Stimulated activated CD4-positive, alpha-beta T cell treated with anti-CD3 and anti-CD28 coated beads, TNF-alpha, amount 100 ng/mL, for 48 hours (primary cell): ENCODE measurements around the gene AKAP12.
"Not testable (repeated sequence)": the region's sequence is repeated elsewhere in the genome, so short reads cannot be mapped to it uniquely, and the experiment has no call there.

Experiments
- DNase-seq, 3 donors: peaks; one replicate each; pipeline ENCODE4 v3.0.0-alpha.2; 2020; ENCODE audit warnings: low read depth in 3 of 3

Gene AKAP12

DNA sequence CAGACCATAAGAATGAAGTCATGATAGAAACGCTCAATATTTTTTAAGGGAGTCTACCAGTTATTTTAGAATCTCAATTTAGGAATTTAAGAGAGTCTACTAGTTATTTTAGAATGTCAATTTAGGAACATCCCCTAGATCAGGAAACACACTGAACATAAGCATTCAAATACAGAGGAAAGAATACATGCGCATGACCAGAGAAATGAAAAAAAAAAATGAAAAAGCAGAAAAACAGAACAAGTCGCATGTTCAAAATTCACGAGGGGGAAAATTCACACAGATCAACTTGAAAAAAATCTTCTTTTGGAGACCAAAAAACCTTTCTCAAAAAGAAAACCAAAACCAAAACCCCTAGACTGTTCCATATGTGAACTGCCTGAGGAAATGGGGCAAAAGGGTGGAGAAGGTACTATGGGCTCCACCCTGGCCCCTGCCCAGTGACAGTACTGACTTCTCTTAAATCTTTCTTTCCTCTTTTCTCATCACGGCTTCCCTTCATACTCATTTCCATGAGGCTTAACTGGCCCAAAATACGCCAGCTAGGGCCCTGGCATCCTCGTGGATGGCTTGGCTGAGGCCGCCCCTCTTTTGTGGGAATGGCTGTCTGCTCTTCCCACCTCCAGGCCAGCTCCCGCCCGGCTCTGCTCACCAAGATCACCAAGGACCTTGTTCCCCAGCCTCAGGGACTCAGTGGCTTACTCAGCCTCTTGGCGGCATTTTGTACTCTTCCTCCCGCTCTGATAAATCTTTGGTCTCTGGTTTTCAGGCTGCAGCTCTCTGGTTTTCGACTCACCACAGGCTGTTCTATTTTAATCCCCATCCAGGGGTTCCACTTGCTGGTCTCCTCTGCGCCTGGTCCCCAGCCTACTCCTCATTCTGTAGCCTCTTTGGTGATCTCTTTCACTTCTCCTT is 140.4 kb downstream of the AKAP12 start:
- DNase-seq, result no peak

GRCh38 chr6:151380848-151381205 is 141.1 kb downstream of the AKAP12 start:
- DNase-seq, result no peak

GRCh38 chr6:151381722-151382121 is 142.0 kb downstream of the AKAP12 start:
- no peak for DNase-seq

GRCh38 chr6:151382631-151383030 is 142.9 kb downstream of the AKAP12 start:
- DNase-seq, result not testable (repeated sequence)

DNA sequence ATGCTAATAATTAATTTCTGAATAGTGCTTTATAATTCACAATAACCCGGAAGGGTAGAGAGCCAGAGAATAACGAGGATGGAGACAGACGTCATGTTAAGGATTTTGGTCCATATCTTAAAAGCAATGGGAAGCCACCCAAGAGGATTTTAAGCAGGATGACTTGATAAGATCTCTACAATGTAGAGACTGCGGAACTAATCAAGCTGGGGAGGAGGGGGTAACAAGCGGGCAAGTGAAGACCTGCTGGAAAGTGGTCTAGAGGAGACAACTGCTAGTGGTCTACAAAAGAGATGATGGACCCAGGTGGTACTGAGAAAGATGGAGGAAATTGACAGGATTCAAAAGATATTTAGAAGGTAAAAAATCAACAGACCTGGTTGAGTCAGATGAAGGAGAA is 144.4 kb downstream of the AKAP12 start:
- DNase-seq, result no peak

DNA sequence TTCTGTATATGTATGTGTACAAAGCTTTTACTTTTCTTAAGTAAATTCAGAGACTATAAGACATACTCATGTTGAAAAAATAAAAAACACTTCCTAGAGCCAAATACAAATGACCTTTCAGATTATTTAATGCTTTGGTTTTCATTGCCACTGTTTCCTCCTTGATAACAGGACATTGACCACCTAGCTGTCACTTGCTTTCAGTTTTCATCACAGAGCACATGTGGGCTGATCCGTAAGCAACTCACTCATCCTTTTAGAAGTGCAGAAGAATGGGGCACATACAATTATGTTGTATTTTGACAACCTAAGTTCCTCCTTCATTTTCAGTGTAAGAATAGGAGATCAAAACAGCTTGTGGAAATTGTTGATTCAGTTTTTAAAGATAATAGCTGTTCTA is 145.4 kb downstream of the AKAP12 start:
- DNase-seq, result no peak

DNA sequence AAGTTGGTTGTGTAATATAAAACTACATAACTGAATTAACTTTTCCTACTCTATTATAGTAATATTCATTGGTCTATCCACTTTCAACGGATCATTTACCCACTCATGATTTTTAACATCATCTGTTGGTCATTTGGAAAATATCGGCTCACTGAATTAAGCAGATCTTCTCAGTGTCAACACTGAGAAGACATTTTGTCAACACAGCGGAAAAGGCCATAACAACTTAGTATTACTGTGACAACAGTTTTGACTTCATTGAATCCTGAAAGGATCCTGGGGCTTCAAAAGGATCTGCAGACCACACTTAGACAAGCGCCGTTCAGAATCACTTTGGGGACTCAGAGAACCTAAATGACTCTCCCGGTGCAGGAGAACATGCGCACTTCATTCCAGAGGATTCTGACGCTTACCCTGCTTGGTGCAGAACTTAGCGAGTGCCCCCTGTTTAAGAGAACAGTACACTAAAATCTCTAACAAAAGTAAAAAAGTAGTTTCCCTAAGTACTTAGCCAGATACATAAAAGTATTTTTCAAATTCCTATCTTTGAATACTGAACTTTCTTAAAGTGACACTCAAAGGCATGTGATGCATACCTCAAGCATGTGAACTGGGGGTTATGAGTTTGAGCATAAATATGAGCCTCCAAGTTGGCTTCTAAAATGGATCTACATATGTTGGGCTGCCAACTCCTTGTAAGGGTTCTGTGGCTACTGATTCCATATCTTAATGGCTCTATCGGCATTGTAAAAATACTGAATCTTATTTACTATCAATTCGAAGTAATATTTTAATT is 147.6 kb downstream of the AKAP12 start:
- no peak for DNase-seq

DNA sequence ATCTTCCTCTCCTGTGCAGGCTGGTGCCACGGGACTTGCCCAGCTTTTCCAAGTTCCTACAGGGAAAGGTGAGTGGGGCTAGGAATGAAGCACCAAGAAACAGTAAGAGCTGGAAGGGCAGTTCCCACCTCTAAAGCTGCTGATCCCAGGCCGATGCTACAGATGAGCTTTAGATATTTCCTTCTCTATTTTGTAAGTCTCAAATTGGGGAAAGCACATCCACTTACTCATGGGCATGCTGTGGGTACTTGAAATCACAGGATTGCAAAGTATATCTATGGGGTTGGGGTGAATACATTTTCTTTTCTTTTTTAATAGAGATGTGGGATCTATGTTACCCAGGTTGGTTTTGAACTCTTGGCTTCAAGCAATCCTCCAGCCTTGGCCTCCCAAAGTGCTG is 148.5 kb downstream of the AKAP12 start:
- DNase-seq, result no peak

- no peak for DNase-seq
Observed at GRCh38 chr6:151388997-151389617, 149.3 kb downstream of the AKAP12 start.

DNA sequence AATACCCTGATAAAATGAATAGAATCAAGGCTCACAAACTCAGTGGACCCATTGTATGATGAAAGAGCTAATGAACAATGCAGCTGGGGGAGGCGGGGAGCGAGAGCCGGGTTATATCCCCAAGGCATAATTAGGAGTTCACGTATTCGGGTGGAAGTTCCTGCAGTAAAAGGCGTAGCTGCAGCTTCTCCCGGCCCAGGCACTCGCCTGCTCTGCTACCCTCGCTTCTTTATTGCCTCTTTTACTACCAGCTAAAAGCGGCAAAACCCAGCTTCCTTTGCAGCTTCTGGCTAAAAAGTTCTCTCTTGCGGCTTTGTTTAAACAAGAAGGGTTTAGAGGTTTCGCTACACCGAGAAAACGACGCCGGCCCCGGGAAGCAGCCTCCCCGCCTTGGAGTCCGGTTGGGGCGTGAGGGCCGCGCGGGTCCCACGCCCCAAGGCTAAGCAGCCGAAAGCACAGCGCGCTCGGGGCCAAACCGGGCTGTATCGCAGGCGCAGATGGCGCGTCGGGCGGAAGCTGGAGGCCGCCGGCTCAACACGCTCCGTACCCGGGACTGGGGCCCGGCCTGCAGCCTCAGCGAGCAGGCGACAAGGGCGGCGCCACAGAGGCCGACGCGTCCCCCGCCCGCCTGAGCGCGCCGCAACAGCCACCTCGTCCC is 150.0 kb downstream of the AKAP12 start:
- DNase-seq, result no peak

GRCh38 chr6:151390276-151390850 is 150.6 kb downstream of the AKAP12 start:
- peak; percentile 94 to 97 (median 95) for DNase-seq

DNA sequence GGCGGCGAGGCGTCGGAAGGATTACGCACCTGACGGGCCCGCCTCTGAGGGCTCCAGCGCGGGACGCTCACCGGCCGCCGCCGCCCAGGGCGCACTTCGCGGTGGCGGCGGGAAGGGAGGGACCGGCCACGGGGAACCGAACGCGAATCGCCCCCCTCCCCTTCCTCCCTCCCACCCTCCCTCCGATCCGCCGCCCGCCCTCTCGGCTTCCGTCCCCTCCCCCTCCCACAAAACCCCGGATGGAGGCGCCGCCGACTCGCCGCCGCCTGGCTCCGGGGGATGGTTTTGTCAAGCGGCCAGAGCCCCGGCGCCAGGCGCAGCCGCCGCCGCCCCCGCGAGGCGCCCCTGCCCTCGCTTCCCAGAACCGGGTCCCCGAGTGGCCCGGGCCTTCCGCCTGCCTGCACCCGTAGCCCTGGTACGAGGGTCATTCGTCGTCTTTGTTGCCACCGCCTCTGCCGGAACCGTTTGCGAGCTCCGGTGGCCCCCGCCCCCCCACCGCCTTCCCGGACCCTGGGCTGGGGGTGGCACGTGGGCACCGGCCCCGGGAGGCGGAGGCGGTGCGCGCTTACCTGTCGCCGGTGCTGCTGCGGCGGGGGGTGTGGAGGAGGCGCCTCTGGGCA is 151.2 kb downstream of the AKAP12 start:
- DNase-seq, result peak; percentile 54 to 75 (median 65)

DNA sequence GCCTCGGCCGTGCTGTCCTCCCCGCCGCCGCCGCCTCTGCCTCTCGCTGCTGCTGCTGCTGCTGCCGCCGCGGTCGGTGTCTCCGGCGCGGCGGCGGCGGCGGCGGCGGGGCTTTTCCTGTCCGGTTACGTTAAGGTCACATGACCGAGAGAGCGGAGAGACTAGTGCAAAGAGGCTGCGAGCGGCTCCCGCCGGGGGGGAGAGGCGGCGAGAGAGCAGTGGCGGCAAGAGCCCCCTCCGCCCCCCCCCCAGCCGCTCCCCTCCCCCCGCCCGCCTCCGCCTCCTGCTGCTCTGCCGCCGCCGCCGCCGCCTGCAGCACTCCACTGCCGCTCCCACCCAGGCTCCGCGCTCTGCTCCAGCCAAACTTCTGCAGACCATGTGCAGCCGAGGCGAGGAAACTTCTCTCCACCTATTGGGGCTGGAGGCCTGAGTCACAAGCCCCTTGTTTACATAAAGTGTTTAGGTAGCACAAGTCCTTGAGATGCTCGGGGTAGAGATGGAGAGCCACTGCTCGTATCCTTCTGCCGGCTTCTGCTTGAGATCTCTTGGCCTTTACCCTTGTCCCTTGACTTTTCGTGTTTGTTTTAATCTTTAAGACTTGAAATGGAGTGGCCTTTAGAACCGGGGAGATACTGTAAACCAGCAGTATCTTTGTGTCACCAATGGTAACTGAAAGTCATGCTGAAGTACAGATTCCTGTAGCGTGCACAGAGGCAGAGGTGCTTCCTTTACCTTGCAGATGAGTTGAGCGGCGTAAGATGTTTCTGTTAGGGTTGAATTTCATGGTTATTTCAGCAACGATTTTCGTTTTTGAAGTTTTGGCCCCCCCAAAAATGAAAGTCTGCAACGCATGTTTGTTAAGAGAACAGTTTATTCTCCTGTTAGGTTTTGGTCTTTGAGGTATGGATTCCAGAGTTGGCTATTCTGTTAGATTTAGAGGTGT is 152.0 kb downstream of the AKAP12 start, which contains the start of gene ZBTB2:
ZBTB2 (minus strand) TSS at position 89 of the 943 bp plus-strand sequence. CDS start 17,922 bp downstream, outside the sequence.
- DNase-seq, result peak; percentile 24 to 52 (median 36)

DNA sequence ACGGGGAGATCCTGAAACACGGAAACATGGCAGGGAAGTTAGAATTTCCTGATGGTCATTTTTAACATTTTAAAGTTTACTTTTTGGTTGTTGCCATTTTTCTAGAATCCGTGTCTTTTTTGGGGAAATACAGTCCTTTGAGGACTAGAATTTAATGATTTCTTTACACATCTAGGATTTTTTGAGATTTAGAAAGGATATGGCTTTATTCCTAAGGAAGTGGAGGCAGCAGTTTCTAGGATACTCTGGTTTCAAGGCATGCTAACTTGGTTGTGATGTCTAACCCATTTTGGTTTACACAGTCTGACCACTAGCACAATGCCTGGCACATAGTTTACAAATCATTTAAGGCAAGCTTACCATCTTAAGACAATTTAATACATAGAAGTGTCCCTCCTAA is 152.7 kb downstream of the AKAP12 start:
- no peak for DNase-seq

DNA sequence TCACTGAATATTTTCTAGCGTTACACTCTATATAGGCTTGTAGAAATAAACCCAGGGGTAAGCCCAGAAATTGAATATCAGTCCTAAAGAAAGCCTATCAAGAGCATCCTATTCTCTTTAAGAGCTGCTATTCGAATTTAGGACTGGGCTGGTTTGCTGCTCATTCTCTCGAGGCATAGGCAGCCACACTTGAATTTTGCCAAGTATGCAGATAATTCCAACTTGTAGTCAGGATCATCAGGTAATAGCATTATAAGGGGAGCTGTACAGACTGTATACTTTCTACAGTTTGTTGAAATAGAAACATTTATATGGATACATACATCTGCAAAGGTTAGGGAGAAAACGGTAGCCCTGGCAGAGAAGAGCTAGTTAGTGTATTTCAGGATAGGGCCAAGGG is 153.6 kb downstream of the AKAP12 start:
- no peak for DNase-seq

DNA sequence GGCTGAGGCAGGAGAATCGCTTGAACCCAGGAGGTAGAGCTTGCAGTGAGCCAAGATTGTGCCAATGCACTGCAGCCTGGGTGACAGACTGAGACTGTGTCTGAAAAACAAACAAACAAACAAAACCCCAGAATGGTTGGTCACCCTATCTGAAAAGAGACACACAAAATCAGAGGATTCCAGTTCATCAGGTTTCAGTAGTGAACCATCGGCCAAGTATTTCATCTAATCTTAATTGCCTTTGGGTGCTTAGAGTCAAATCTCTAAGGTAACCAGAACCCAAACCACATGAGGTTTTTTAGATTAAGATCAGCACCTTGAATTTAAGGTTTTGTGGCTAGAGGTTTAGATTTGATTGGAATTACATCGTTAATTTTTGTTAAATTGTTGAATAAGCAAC is 159.9 kb downstream of the AKAP12 start:
- no peak for DNase-seq

DNA sequence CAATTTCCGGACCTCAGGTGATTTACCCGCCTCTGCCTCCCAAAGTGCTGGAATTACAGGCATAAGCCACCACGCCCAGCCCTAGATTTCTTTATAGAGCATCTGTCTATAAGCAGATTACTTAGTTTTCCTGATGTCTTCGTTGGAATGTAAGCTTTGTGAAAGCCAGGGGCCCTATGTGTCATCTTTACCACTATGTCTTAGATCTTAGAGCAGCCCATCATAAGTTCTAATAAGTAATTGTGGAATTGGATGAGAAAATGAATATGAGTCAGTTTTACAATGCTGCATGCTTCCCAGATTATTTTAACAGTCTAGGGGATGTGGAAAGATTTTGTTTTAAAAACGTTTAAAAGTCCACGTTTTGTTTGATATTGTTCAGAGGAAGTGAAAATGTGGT is 160.7 kb downstream of the AKAP12 start:
- no peak for DNase-seq

DNA sequence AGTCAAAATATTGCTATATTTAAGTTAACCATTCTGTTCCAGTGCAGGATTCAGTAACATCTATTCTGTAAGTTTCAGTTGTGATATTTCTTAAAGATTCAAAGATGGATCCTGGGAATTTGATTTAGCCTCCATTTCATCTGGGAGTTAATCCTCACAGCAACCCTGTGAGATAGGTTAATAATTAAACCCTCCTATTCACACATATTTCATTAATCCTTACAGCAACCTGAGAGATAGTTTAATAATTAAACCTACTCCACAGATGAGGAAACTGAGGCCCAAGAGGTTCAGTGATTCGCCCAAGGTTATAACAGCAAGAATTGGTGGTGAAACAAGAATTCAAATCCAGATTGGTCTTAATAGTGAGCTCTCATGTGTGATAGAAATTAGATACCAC is 162.5 kb downstream of the AKAP12 start:
- DNase-seq, result no peak

GRCh38 chr6:151403919-151404308 is 164.1 kb downstream of the AKAP12 start:
- no peak for DNase-seq
